Measurements from ENCODE around the gene KBTBD13.
"Not testable (repeated sequence)": the region's sequence is repeated elsewhere in the genome, so short reads cannot be mapped to it uniquely, and the experiment has no call there.

DNA sequence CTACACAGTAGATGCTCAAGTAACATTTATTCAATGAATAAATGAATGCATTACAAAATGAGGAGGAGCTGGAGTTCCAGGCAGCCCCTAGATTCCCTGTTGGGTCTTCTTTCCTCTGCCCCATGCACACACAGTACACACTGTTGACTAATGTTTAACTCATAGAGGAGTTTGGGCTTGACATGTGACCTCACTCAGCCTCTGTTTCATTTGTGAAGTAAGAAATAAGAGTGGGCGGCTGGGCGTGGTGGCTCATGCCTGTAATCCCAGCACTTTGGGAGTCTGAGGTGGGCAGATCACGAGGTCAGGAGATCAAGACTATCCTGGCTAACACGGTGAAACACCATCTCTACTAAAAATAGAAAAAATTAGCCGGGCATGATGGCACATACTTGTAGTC lies 32.3 kb upstream of the KBTBD13 start:
- TF ChIP-seq, protein P1, sequence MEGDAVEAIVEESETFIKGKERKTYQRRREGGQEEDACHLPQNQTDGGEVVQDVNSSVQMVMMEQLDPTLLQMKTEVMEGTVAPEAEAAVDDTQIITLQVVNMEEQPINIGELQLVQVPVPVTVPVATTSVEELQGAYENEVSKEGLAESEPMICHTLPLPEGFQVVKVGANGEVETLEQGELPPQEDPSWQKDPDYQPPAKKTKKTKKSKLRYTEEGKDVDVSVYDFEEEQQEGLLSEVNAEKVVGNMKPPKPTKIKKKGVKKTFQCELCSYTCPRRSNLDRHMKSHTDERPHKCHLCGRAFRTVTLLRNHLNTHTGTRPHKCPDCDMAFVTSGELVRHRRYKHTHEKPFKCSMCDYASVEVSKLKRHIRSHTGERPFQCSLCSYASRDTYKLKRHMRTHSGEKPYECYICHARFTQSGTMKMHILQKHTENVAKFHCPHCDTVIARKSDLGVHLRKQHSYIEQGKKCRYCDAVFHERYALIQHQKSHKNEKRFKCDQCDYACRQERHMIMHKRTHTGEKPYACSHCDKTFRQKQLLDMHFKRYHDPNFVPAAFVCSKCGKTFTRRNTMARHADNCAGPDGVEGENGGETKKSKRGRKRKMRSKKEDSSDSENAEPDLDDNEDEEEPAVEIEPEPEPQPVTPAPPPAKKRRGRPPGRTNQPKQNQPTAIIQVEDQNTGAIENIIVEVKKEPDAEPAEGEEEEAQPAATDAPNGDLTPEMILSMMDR (conservative IDR thresholded peaks at IDR 0.05 in 1 of 2, IDR thresholded peaks at IDR 0.05 in 1 of 2; ENCODE audit: extremely low read depth in 1 of 2, insufficient read depth in 1 of 2, low read depth in 1 of 2, low read length in 2 of 2): not testable (repeated sequence)
- not testable (repeated sequence) for TF ChIP-seq EZH2 (IDR thresholded peaks at IDR 0.05; ENCODE audit: borderline replicate concordance, low read length)
